ENCODE measurements around the gene NUP214. TPM values are rescaled to one million over a fixed set of nuclear protein-coding genes. Genes with fewer than 3 reads are reported as not detected.
"Not testable (repeated sequence)": the region's sequence is repeated elsewhere in the genome, so short reads cannot be mapped to it uniquely, and the experiment has no call there.

The NUP214 gene
- polyA plus RNA-seq, 4 donors, result 34.3 to 70.6 (median 56.7) TPM

- peak in 2 of 4 donors; percentile 54 to 63 for DNase-seq (ENCODE audit: low read depth in 4 of 4, low spot score in 3 of 4)
Observed at GRCh38 chr9:131096269-131097125, 28.9 kb upstream of the NUP214 start, which contains the start of gene AIF1L. AIF1L (plus strand) TSS chr9:131096531; CDS start chr9:131096630, 99 bp downstream.

GRCh38 chr9:131097126-131097947 is 28.0 kb upstream of the NUP214 start:
- DNase-seq (ENCODE audit: low read depth in 4 of 4, low spot score in 3 of 4), result no peak

DNA sequence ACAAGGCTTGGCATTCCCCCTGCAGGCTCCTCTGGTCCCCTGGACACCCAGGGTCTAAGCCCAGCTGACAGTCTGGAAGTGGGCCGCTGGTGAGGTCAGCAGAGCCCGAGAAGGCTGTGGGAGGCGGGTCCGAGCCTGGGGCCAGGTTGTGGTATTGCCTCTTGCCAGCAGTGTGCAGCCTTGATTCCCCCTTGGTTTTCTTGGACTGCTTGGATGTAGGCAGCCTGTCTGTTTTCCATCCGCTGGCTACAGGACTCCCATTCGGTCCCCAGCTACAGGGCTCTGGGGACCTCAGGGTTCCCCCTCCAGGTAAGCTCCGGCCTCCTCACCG is 27.5 kb upstream of the NUP214 start:
- no peak for DNase-seq (ENCODE audit: low read depth in 4 of 4, low spot score in 3 of 4)

DNA sequence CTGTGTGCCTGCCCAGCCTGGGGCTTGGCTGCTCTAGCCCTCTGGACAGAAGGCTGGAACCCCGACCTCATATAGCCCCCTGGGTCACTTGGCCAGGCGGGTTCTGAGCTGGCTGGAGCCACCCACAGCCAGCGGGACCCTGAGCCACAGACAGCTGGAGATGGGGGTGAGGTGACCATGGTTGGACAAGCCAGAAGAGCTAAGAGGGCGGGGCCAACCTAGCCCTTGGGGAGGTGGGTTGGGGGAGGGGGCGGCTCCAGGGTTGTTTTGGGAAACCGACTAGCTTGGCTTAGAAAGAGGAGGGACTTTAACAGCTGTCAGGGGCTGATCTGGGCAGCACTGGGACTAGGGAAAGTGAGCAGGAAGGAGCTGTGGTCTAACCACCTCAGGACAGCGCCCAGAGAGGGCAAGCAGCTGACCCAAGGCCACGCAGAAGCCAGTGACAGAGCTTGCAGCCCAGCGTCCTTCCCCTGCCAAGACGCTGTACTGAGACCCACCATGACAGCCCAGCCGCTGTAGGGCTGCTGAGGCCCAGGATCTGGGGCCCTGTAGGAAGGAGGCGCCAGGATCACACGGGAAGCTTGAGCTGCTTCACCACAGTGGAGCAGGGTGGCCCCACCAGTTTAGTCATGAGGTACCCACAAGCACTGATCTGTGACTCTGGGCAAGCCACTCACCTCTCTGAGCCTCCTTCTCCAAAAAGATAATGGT is 26.8 kb upstream of the NUP214 start:
- no peak for DNase-seq (ENCODE audit: low read depth in 4 of 4, low spot score in 3 of 4)

DNA sequence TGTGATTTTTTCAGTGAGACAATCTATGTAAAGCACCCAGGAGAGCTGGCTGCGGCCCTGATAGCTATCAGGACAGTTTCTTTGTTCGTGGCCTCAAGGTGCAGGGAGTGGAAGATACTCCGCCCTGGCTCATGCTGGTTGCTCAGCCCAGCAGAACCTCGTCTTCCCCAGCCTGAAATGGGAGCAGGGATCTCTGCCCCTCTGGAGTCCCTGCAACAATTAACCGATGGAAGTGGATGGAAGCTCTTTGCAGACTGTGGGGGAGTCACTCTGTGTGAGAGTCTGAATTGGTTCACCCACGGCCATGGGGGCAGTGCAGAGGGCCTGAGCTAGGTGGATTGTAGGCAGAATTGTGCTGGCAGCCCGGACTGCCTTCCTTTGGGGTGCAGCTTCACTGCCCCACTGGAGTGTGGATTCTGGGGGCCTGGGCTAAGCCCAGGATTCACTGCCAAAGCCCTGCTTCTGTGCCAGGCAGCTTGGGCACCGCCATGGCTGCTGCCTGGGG is 26.2 kb upstream of the NUP214 start:
- DNase-seq (ENCODE audit: low read depth in 4 of 4, low spot score in 3 of 4), result no peak

DNA sequence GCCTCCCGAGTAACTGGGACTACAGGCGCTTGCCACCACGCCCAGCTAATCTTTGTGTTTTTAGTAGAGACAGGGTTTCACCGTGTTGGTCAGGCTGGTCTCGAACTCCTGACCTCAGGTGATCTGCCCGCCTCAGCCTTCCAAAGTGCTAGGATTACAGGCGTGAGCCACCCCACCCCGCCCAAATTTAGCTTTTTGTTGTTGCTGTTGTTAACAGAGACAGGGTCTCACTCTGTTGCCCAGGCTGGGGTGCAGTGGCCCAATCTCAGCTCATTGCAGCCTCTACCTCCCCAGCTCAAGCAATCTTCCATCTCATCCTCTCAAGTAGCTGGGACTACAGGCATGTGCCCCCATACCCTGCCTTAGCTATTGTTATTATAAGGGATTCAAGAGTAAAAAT is 25.5 kb upstream of the NUP214 start:
- not testable (repeated sequence) for DNase-seq (ENCODE audit: low read depth in 4 of 4, low spot score in 3 of 4)

- peak in 2 of 4 donors; percentile 75 to 79 for DNase-seq (ENCODE audit: low read depth in 4 of 4, low spot score in 3 of 4)
Observed at GRCh38 chr9:131100445-131100844, 24.9 kb upstream of the NUP214 start.

DNA sequence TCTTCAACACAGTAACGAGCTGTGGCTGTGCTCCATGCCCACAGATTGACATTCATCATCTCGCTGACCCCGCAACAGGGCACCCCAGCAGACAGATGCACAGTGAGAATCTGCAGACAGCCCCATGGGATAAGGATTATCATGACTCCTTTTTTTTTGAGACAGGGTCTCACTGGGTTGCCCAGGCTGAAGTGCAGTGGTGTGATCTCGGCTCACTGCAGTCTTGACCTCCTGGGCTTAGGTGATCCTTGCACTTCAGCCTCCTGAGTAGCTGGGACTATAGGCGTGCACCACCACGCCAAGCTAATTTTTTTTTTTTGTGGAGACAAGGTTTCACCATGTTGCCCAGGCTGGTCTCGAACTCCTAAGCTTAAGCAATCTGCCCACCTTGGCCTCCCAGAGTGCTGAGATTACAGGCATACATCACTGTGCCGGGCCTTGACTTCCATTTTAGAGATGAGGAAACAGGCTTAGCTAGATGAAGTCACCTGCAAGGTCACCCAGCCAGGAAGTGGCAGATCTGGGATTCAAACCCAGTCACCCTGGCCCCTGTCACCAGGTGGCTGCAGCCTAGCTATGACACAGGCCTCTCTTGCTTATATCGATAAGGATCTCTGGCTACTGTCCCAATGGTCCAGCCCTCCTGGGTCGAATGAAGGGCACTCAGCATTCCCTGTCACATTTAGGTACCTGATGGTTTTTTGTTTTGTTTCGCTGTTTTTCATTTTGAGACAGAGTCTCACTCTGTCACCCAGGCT is 24.0 kb upstream of the NUP214 start:
- DNase-seq (ENCODE audit: low read depth in 4 of 4, low spot score in 3 of 4), result no peak

DNA sequence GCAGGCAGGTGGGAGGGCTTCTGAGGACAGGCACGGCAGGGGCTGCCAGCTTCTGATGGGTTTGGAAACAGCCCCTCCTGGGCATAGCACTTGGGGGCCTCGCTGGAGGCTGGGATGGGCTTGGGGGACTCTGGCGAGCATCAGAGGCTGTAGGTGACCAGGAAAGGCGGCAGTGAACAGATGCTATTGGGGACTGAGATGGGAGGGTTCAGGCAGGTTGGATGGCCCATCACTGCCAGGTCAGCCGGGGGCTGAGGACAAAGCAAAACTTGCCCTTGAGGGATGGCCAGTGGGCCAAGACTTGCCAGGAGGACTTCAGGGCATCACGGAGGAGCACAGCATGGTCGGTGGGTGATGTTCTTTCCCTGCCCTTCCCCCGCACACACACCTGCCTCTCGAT is 22.4 kb upstream of the NUP214 start:
- DNase-seq (ENCODE audit: low read depth in 4 of 4, low spot score in 3 of 4), result no peak

- no peak for DNase-seq (ENCODE audit: low read depth in 4 of 4, low spot score in 3 of 4)
Observed at GRCh38 chr9:131103535-131103934, 21.9 kb upstream of the NUP214 start.

DNA sequence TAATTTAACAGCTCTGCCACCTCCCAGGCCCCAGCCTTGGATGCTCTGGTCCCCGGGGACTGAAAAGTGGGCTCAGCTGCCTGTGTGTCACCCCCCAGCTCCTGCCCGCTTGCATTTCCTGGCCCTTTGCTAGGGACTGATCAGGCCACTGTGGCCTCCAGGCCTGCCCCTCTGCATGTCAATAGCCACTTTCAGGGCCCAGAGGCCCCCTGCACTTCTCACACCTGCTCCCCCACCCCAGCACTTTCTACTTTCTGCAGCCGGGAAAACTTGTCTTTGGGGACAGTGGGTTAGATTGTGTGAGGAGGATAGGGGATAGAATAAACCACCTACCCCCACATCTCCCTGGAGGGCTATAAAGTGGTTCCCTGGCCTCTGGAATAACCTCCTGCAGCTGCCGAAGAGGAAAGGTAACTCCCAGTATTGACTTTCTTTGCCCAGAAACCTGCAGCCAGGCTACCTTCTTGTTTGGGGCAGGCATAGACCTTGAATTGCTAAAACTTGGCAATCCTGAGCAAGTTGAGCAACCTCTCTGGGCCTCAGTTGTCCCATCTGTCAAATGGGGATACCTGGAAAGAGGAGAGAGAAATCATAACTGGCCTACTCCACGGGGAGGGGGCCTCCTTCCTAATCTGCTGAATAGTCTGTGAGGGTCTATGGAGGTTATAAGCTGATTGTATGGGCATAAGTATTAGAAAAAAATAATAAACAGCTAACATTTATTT is 21.2 kb upstream of the NUP214 start:
- no peak for DNase-seq (ENCODE audit: low read depth in 4 of 4, low spot score in 3 of 4)

DNA sequence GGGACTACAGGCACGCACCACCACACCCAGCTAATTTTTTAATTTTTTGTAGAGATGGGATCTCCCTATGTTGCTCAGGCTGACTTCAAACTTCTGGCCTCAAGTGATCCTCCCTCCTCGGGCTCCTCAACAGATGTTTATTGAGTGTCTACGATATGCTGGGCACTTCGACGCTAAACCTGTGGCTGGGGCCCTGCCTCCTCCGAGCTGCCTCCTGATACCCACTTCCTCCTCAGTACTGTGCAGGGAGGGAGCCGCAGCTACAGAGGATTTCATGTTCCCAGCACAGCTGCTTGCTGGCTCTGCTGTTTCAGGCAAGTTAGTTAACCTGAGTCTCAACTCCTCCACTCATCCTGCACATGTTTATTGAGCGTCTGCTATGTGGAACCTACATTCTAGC is 19.4 kb upstream of the NUP214 start:
- DNase-seq (ENCODE audit: low read depth in 4 of 4, low spot score in 3 of 4), result no peak

DNA sequence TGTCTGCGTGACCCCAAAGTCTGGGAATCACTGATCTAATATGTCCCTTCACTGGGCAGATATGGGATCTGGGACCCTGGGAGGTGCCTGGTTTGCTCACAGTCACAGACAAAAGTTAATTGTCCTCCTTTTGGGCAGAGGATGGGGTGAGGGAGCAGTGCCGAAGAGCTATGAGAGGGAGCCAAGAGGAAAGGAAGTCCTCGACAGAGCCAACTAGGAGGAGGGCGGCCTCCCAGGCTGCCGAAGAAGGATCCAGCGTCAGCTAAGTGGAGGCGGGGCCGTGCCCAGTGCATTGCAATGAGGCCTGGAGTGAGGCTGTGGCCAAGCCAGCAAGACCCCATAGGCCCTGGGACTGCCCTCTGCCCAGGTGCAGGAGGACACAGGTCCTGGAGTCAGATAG is 17.6 kb upstream of the NUP214 start:
- DNase-seq (ENCODE audit: low read depth in 4 of 4, low spot score in 3 of 4), result no peak

DNA sequence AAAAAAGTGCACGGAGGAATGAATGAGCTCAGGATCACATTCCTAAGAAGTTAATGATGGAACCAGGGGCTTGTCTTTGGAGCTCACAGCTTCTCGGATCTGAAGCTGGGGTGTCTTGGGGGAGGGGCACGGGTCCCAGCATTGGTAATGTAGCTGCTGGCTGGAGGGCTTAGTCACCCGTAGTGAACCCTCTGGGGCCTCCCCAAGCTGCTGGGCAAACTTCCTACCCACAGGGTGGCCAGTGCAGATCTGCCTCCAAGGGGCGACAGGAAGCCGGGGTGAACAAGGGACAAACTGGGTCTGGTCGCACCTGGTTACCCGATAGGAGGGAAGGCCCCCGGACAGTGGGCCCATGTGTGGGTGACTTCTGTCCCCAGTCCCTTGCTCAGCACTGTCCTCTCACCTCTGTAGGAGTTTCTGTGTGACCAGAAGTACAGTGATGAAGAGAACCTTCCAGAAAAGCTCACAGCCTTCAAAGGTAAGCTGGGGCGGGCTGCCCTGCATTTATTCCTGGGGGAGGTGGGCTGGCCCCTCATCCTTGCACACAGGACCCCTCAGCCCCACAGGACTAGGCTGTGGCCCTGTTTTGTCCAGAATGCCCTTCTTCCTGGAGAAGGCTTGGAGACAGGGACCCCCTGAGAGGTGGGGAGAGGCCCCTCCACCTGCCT is 14.1 kb upstream of the NUP214 start:
- DNase-seq (ENCODE audit: low read depth in 4 of 4, low spot score in 3 of 4), result no peak

DNA sequence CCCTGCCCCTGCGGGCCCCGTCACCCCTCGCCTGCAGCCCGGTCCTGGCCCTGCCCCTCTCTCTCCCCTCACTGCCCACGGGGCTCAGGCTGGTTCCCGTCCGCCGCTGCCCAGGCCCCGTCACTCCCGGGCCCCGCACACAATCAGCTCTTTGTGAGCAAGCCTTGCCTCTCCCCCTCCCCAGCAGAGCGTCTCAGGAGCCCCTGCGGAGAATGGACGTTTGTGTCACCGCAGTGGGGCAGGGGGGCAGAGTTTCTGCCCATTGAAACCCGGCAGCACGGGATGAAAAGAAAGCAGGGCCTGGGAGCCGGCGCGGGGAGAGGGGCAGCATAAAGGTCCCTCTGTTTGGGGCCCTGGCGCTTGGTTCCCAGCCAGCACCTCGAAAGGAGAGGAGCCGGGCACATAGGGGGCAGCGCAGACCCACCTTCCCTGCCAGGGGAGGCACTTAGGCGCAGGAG is 13.5 kb upstream of the NUP214 start:
- DNase-seq (ENCODE audit: low read depth in 4 of 4, low spot score in 3 of 4), result no peak

DNA sequence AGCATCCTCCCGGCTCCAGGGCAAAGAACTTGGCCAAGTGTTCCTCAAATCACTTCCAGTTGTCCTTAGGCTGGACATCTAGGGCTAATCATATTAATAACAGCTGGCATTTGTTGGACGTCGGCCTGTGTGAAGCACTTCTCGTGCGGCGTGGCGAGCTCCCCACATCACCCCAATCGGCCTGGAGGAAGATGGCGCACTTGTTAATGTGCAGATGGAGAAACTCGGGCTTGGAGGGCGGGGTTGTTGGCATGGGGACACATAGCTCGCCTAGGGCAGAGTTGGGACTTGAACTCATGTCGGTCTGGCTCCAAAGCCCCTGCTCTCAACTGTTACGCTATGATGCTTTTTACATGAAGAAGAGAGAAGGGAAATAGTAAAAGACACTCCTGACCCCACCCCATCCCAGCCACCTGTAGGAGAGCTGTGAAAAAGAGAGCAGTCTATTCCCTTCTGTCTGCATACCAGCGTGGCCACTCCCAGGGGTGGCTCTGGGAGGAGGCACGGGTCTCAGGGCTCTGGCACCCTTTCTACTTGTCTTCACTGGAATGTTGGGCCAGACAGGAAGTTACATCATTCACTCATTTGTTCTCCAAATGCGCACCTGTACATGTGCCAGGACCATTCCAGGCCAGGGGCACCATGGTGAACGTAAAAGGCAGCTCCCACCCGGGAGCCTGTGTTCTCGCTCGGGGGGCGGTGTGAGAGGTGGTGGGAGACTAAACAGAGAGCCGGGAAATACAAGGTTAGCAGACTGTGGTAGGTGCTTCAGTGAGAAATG is 12.8 kb upstream of the NUP214 start:
- DNase-seq (ENCODE audit: low read depth in 4 of 4, low spot score in 3 of 4), result no peak

DNA sequence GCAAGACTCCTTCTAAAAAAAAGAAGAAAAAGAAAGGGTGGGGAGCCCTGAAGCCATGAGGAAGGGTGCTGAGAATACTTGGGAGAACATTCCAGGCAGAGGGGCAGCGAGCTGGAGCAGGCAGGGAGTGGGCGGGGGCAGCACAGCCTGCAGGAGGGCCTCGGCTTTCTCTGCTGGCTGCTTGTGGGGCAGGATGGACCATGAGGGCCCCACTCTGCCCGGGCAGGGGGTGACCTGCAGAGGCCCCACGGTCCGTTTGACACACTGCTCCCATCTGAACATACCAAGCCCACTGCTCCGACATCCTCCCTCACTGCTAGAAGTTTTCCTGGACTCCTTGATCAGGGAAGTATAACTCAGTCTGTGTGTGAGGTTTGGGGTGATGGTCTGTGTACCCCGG is 11.7 kb upstream of the NUP214 start:
- no peak for DNase-seq (ENCODE audit: low read depth in 4 of 4, low spot score in 3 of 4)

DNA sequence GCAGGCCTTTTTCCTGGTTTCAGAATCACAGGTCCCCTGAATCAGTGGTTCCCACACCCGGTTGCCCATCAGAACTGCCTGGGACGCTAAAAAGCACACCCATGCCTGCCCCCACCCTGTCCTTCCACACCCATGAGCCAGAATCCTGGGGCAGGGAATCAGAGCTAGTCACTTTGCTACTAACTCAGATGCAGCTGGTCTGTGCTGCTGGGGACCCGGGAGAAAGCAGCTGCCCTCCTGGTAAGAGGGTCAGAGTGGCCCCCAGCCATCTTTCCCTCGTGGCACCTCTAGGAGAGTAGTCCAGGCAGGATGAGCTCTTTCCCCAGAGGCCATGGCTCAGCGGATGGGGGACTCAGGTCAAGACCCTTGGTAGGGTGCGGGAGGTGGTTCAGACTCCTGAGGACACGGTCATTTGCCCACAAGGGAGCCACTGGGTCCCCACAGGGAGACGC is 11.3 kb upstream of the NUP214 start:
- no peak for DNase-seq (ENCODE audit: low read depth in 4 of 4, low spot score in 3 of 4)

Data from left renal pelvis (tissue), 4 donors.